Stimulated activated naive CD8-positive, alpha-beta T cell treated with anti-CD3 and anti-CD28 coated beads, Interleukin-15, Interleukin-2, amounts not matched to agents 100 ng/mL and 50 ng/mL, for 24 hours (primary cell): Measurements from ENCODE around the gene MAGI3.
"Not testable (repeated sequence)": the region's sequence is repeated elsewhere in the genome, so short reads cannot be mapped to it uniquely, and the experiment has no call there.

Source experiments
- H3K27ac Mint-ChIP-seq: one replicate; pipeline ENCODE4 v1.8.0; 2021; ENCODE audit warnings: mild to moderate bottlenecking, mixed read lengths
- H3K27me3 Mint-ChIP-seq: one replicate; pipeline ENCODE4 v1.8.0; 2021; ENCODE audit warnings: mixed read lengths
- H3K36me3 Mint-ChIP-seq: one replicate; pipeline ENCODE4 v1.8.0; 2021; ENCODE audit warnings: low read depth, mixed read lengths
- H3K4me1 Mint-ChIP-seq: one replicate; pipeline ENCODE4 v1.8.0; 2021; ENCODE audit warnings: low read depth, mixed read lengths
- H3K4me3 Mint-ChIP-seq: one replicate; pipeline ENCODE4 v1.8.0; 2021; ENCODE audit warnings: mild to moderate bottlenecking, mixed read lengths
- H3K9me3 Mint-ChIP-seq: one replicate; pipeline ENCODE4 v1.8.0; 2021; ENCODE audit warnings: mixed read lengths

The MAGI3 gene

GRCh38 chr1:113416071-113416470, 25.8 kb downstream of the MAGI3 start:
- H3K4me3 Mint-ChIP-seq, H3K27ac Mint-ChIP-seq, H3K36me3 Mint-ChIP-seq, H3K4me1 Mint-ChIP-seq, H3K9me3 Mint-ChIP-seq, H3K27me3 Mint-ChIP-seq: not testable (repeated sequence)

DNA sequence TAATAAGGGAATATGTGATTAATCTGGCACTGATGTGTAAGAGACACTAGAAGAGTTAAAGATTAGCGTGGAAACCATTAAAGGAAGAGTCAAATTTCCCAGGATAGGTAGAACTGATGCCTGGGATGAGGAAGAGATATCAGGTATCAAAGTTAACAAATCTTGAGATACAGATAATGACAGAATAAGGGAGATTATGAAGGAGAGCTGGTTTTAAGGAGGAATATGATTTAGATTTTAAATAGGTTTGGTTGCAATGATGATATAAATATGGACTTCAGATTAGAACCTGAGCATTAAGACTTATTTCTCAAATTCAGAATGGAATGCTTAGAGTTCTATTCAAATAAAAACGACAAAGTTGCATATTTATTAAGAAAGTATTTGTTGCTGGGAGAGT, 26.2 kb downstream of the MAGI3 start:
- no peak overlapping the region for H3K4me3 Mint-ChIP-seq
- no peaks in the 10 kb centered on the region for H3K4me1 Mint-ChIP-seq
- no peak overlapping the region for H3K27ac Mint-ChIP-seq
- H3K27me3 Mint-ChIP-seq, result peaks cover 9% of the 10 kb centered on the region
- no peaks in the 10 kb centered on the region for H3K36me3 Mint-ChIP-seq
- H3K9me3 Mint-ChIP-seq, result peaks cover 3% of the 10 kb centered on the region

DNA sequence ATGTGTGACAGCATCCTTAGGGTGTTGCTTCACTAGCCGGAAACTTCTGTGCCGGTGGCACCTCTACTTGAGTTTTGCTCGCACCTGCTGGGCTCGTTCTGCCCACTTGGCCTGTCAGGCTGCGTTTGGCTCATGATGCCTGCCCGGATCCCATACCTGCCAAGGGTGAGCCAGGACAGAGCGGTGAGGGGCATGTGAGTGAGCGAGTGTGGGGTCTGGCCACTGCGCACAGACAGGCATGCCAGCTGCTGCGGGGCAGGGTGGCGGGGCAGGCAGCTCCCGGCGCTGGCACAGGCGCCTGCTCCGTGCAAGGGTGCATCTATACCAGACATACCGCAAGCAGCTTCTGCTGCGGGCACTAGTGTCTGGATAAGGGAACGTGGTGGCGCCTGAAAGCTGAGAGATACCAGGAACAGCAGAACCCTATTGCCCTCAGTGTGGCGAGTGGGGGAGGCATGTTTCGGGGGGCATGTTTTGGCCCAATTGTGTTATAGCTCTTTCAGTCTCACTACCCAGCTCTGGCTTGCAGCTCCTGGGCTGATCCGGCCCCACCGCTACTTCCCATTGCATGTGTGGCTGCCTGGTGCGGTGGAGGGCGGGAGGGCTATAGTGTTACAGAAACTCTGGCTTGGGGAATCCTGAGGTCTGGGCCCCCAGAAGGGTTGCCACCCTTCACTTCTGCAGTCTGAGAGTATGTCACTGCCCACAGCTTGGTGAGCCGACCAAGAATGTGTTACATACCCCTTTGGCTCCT, 32.2 kb downstream of the MAGI3 start:
- Mint-ChIP-seq H3K36me3 (no peaks in the 10 kb centered on the region), H3K27ac (no peak overlapping the region), H3K27me3 (peaks cover 5% of the 10 kb centered on the region), H3K4me1 (no peaks in the 10 kb centered on the region), H3K9me3 (peaks cover 3% of the 10 kb centered on the region), H3K4me3 (no peak overlapping the region)

- H3K4me1 Mint-ChIP-seq, result no peaks in the 10 kb centered on the region
- H3K4me3 Mint-ChIP-seq, result no peak overlapping the region
- no peaks in the 10 kb centered on the region for H3K36me3 Mint-ChIP-seq
- no peak overlapping the region for H3K27ac Mint-ChIP-seq
- peaks cover 3% of the 10 kb centered on the region for H3K9me3 Mint-ChIP-seq
- peaks cover 5% of the 10 kb centered on the region for H3K27me3 Mint-ChIP-seq
These were observed 33.5 kb downstream of the MAGI3 start for GRCh38 chr1:113423826-113424225.

DNA sequence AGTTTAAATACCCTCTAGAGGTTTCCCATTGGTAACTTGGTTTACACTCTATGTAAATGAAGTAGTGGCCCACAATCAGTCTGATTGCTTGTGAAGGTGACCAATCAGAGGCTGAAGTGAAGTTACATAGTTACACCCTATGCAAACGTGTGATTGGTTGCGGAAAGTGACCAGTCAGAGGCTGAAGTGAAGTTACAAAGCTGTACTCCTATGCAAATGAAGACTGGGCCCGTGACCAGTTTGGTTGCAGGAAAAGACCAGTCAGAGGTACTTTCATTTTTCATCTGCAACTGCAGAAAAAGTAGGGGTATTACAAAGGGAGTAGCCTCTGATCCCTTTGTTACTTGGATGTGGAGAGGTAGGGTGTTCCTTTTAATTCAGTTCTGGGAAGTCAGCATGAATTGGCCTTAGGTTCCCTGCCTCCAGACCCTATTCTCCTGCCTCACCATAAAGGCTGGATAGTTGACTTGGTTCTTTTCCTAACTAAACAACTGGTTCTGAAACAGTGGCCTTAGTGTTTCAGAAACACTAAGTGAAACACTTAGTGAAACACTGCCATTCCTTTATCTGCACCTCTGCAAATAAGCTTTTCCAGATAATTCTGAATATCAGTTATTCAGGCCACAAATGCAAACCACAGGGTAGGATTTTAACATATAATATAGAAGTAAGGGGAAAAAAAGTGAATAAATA, 39.3 kb downstream of the MAGI3 start:
- no peaks in the 10 kb centered on the region for H3K4me1 Mint-ChIP-seq
- H3K36me3 Mint-ChIP-seq, result no peaks in the 10 kb centered on the region
- no peak overlapping the region for H3K27ac Mint-ChIP-seq

GRCh38 chr1:113433184-113433583, 42.9 kb downstream of the MAGI3 start:
- Mint-ChIP-seq H3K9me3 (no peaks in the 10 kb centered on the region), H3K27ac (no peak overlapping the region), H3K4me3 (no peak overlapping the region), H3K27me3 (peaks cover 8% of the 10 kb centered on the region), H3K4me1 (no peaks in the 10 kb centered on the region), H3K36me3 (no peaks in the 10 kb centered on the region)

More for the DNA sequence above, 39.3 kb downstream of the MAGI3 start:
- Mint-ChIP-seq H3K27me3 (peaks cover 4% of the 10 kb centered on the region), H3K4me3 (no peak overlapping the region), H3K9me3 (no peaks in the 10 kb centered on the region)

DNA sequence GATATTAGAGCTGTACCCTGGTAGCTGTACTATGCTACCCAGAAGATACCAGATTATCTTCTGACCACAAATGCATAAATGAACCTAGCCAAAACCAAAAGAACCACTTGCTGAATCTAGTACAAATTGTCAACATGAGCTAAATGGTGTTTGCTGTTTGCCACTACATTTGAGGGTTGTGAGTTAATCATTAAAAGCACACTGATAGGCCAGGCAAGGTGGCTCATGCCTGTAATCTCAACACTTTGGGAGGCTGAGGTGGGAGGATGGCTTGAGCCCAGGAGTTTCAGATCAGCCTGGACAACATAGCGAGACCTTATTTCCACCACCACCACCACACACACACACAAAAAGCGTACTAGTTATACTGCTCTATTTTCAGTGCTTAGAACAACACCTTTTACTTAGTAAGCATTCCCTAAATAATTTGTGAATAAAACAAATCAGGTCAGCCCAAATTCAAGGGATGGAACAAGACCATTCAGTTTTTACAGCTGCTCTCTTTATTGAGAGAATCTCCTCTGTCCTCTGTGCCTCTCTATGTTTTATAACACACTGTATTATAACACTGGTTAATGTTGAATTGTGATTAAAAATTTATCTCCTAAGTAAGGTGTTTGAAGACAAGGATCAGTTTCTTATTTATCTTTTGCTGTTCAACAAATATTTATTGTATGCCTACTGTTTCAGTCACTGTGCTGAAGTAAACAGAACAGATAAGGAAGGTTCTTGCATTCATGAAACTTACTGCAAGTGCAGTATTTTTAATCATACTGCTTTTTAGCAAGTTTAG, 44.0 kb downstream of the MAGI3 start:
- H3K4me3 Mint-ChIP-seq, result no peak overlapping the region
- H3K27me3 Mint-ChIP-seq, result peaks cover 12% of the 10 kb centered on the region

GRCh38 chr1:113434874-113435175, 44.5 kb downstream of the MAGI3 start:
- H3K36me3 Mint-ChIP-seq, result no peaks in the 10 kb centered on the region
- H3K27me3 Mint-ChIP-seq, result peaks cover 12% of the 10 kb centered on the region
- H3K9me3 Mint-ChIP-seq, result no peaks in the 10 kb centered on the region
- H3K4me1 Mint-ChIP-seq, result no peaks in the 10 kb centered on the region
- no peak overlapping the region for H3K4me3 Mint-ChIP-seq
- no peak overlapping the region for H3K27ac Mint-ChIP-seq

More for the DNA sequence above, 44.0 kb downstream of the MAGI3 start:
- Mint-ChIP-seq H3K9me3 (no peaks in the 10 kb centered on the region), H3K4me1 (no peaks in the 10 kb centered on the region), H3K36me3 (no peaks in the 10 kb centered on the region), H3K27ac (no peak overlapping the region)

- peaks cover 16% of the 10 kb centered on the region for H3K27me3 Mint-ChIP-seq
- no peak overlapping the region for H3K4me3 Mint-ChIP-seq
- H3K4me1 Mint-ChIP-seq, result no peaks in the 10 kb centered on the region
- H3K36me3 Mint-ChIP-seq, result no peaks in the 10 kb centered on the region
- H3K27ac Mint-ChIP-seq, result no peak overlapping the region
- H3K9me3 Mint-ChIP-seq, result no peaks in the 10 kb centered on the region
These were observed 47.4 kb downstream of the MAGI3 start for GRCh38 chr1:113437554-113438341.

- Mint-ChIP-seq H3K36me3 (no peaks in the 10 kb centered on the region), H3K27ac (no peak overlapping the region), H3K4me1 (no peaks in the 10 kb centered on the region), H3K4me3 (no peak overlapping the region), H3K27me3 (peaks cover 16% of the 10 kb centered on the region), H3K9me3 (peaks cover under 1% of the 10 kb centered on the region)
These were observed 48.4 kb downstream of the MAGI3 start for GRCh38 chr1:113438505-113439276.

DNA sequence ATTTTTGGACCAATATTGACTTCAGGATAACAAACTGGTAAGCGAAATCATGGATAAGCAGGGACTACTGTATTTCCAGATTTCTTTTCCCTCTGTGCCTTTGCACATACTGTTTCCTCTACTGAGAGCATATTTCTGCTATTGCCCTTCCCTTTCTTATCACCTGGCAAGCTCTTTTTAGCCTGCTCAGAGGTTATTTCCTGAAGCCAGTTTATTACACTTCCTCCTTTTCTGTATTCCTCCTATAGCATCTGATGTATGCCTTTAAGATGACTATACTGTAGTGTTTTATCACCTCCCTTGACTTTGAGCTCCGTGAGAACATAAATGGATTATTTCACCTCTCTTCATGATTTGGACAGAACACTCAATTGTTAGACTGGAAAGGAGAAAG, 49.0 kb downstream of the MAGI3 start:
- Mint-ChIP-seq H3K36me3 (no peaks in the 10 kb centered on the region), H3K27me3 (peaks cover 12% of the 10 kb centered on the region), H3K9me3 (peaks cover 6% of the 10 kb centered on the region), H3K27ac (no peak overlapping the region), H3K4me1 (no peaks in the 10 kb centered on the region), H3K4me3 (no peak overlapping the region)

GRCh38 chr1:113442131-113442530, 51.8 kb downstream of the MAGI3 start:
- Mint-ChIP-seq H3K27ac (no peak overlapping the region), H3K9me3 (peaks cover 14% of the 10 kb centered on the region), H3K4me3 (no peak overlapping the region), H3K36me3 (peaks cover 4% of the 10 kb centered on the region), H3K4me1 (no peaks in the 10 kb centered on the region), H3K27me3 (peaks cover 18% of the 10 kb centered on the region)

DNA sequence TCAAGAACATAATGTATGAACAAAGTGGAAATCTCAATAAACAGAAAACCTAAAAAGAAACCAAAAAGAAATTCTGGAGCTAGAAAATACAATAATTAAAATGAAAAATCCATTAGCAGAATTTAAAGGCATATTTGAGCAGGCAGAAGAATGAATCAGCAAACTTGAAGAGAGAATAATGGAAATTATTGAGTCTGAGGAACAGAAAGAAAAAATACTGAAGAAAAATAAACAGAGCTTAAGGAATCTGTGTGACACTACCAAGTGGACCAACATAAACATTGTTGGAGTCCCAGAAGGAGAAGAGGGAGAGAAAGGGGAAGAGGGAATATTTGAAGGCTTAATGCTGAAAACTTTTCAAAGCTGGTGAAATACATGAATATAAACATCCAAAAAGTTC, 54.5 kb downstream of the MAGI3 start:
- Mint-ChIP-seq H3K4me1 (no peaks in the 10 kb centered on the region), H3K36me3 (peaks cover 4% of the 10 kb centered on the region), H3K9me3 (peaks cover 14% of the 10 kb centered on the region), H3K27me3 (peaks cover 9% of the 10 kb centered on the region), H3K27ac (no peak overlapping the region), H3K4me3 (no peak overlapping the region)

GRCh38 chr1:113451710-113452109, 61.4 kb downstream of the MAGI3 start:
- Mint-ChIP-seq H3K27me3 (peaks cover 6% of the 10 kb centered on the region), H3K9me3 (no peaks in the 10 kb centered on the region), H3K4me1 (no peaks in the 10 kb centered on the region), H3K36me3 (no peaks in the 10 kb centered on the region), H3K4me3 (no peak overlapping the region), H3K27ac (no peak overlapping the region)
